Cardiac muscle cell (in vitro differentiated cells and primary cell): ENCODE measurements around the gene ZBTB3. TPM values are rescaled to one million over a fixed set of nuclear protein-coding genes. Genes with fewer than 3 reads are reported as not detected.
A peak's percentile ranks its signal among the peaks of the same experiment; 100 is the strongest.

Experiments
- DNase-seq, 2 donors: peaks; one replicate each; pipeline versions ENCODE4 v3.0.0 to v3.0.0-alpha.2; 2010 to 2017; ENCODE audit warnings: low read depth in 1 of 2, low spot score in 1 of 2
- H3K27ac ChIP-seq: fragments of 200-600 bp; sonication (generic); 2 replicates; pipeline ENCODE4 v1.5.1; 2016
- H3K27me3 ChIP-seq: fragments of 200-600 bp; sonication (generic); 2 replicates; pipeline ENCODE4 v1.6.0; 2016; ENCODE audit warnings: control low read depth
- H3K36me3 ChIP-seq: fragments of 200-600 bp; sonication (generic); 2 replicates; pipeline ENCODE4 v1.5.1; 2016; ENCODE audit warnings: control low read depth
- H3K4me1 ChIP-seq: fragments of 200-600 bp; sonication (generic); 2 replicates; pipeline ENCODE4 v1.8.1; 2017; ENCODE audit warnings: low read depth, mild to moderate bottlenecking, mixed run types
- H3K4me3 ChIP-seq: fragments of 200-600 bp; sonication (generic); 2 replicates; pipeline ENCODE4 v1.5.1; 2016; ENCODE audit warnings: mild to moderate bottlenecking
- H3K9me3 ChIP-seq: fragments of 200-600 bp; sonication (generic); 2 replicates; pipeline ENCODE4 v1.5.1; 2017; ENCODE audit warnings: low read depth, mild to moderate bottlenecking, control low read depth
- CTCF ChIP-seq: IDR thresholded peaks from 2 replicates; pipeline ENCODE4 v1.5.1; 2012; ENCODE audit warnings: low read depth, mild to moderate bottlenecking, low read length
- polyA plus RNA-seq: library from polyadenylated mRNA; unstranded; fragments of >200 nt; fragmentation: Nextera tagmentation; extraction: Ambion mirVana; gene quantifications from 2 replicates; pipeline ENCODE4 v1.2.1, GENCODE V29; 2016
- total RNA-seq: library from RNA; depleted of rRNA; stranded (reverse); fragments of >200 nt; gene quantifications from 2 replicates; pipeline ENCODE4 v1.2.3, GENCODE V29; 2016

Gene ZBTB3
- total and polyA plus RNA-seq, 2 experiments from 2014 or later = 10.4 to 14.3 TPM

- H3K4me1 ChIP-seq = no peaks in the 10 kb centered on the region
- H3K4me3 ChIP-seq = no peak overlapping the region
- no peaks in the 10 kb centered on the region for H3K27me3 ChIP-seq
- DNase-seq = no peak
- H3K36me3 ChIP-seq = peaks cover 91% of the 10 kb centered on the region
- TF ChIP-seq CTCF = no peak
- H3K27ac ChIP-seq = no peak overlapping the region
- H3K9me3 ChIP-seq = no peaks in the 10 kb centered on the region
Measured at GRCh38 chr11:62716206-62716605, 37.8 kb downstream of the ZBTB3 start.

GRCh38 chr11:62715150-62716130 is 38.5 kb downstream of the ZBTB3 start:
- H3K9me3 ChIP-seq = no peaks in the 10 kb centered on the region
- H3K4me1 ChIP-seq = no peaks in the 10 kb centered on the region
- no peak for DNase-seq
- H3K36me3 ChIP-seq = peaks cover 85% of the 10 kb centered on the region
- peak overlapping the region; percentile 38 for H3K27ac ChIP-seq
- no peak for TF ChIP-seq CTCF
- no peak overlapping the region for H3K4me3 ChIP-seq
- no peaks in the 10 kb centered on the region for H3K27me3 ChIP-seq

GRCh38 chr11:62713343-62713742 is 40.6 kb downstream of the ZBTB3 start:
- peaks cover 8% of the 10 kb centered on the region for H3K4me1 ChIP-seq
- H3K27me3 ChIP-seq = no peaks in the 10 kb centered on the region
- H3K36me3 ChIP-seq = peaks cover 66% of the 10 kb centered on the region
- no peak for DNase-seq
- no peak for TF ChIP-seq CTCF
- no peak overlapping the region for H3K4me3 ChIP-seq
- peak overlapping the region; percentile 38 for H3K27ac ChIP-seq
- no peaks in the 10 kb centered on the region for H3K9me3 ChIP-seq

GRCh38 chr11:62712861-62713260 is 41.1 kb downstream of the ZBTB3 start:
- H3K27ac ChIP-seq = peak overlapping the region; percentile 38
- H3K36me3 ChIP-seq = peaks cover 61% of the 10 kb centered on the region
- no peak for DNase-seq
- TF ChIP-seq CTCF = no peak
- H3K9me3 ChIP-seq = no peaks in the 10 kb centered on the region
- H3K4me3 ChIP-seq = no peak overlapping the region
- H3K27me3 ChIP-seq = no peaks in the 10 kb centered on the region
- peaks cover 11% of the 10 kb centered on the region for H3K4me1 ChIP-seq

- Histone ChIP-seq H3K4me3 (no peak overlapping the region), H3K36me3 (peaks cover 56% of the 10 kb centered on the region), H3K27me3 (no peaks in the 10 kb centered on the region), H3K9me3 (no peaks in the 10 kb centered on the region), H3K4me1 (peaks cover 11% of the 10 kb centered on the region), H3K27ac (no peak overlapping the region)
- TF ChIP-seq CTCF = no peak
- no peak for DNase-seq
Measured at GRCh38 chr11:62712276-62712812, 41.6 kb downstream of the ZBTB3 start.
